Subcutaneous abdominal adipose tissue (tissue), 5 donors: Measurements from ENCODE around the gene ATAD3B.

Experiments used
- H3K27ac ChIP-seq: one replicate; pipeline ENCODE4 v1.7.0; 2013; ENCODE audit warnings: low read depth, mild to moderate bottlenecking, inconsistent platforms, low read length, moderate library complexity
- H3K27me3 ChIP-seq, 5 donors: one replicate each; pipeline ENCODE4 v1.7.0; 2013; ENCODE audit warnings: low read length in 5 of 5, inconsistent platforms in 1 of 5; ENCODE audit not compliant: control insufficient read depth in 5 of 5, insufficient read depth in 4 of 5
- H3K36me3 ChIP-seq, 5 donors: one replicate each; pipeline ENCODE4 v1.7.0; 2013; ENCODE audit warnings: low read length in 5 of 5; ENCODE audit not compliant: control insufficient read depth in 5 of 5, insufficient read depth in 5 of 5
- H3K4me1 ChIP-seq, 5 donors: one replicate each; pipeline ENCODE4 v1.7.0; 2013; ENCODE audit warnings: low read length in 5 of 5, mild to moderate bottlenecking in 3 of 5, moderate library complexity in 1 of 5; ENCODE audit not compliant: control insufficient read depth in 5 of 5, insufficient read depth in 5 of 5
- H3K4me3 ChIP-seq, 5 donors: one replicate each; pipeline ENCODE4 v1.7.0; 2013; ENCODE audit warnings: low read length in 5 of 5, low read depth in 1 of 5
- H3K9ac ChIP-seq, 5 donors: one replicate each; pipeline ENCODE4 v1.7.0; 2013; ENCODE audit warnings: low read length in 5 of 5, mild to moderate bottlenecking in 4 of 5, moderate library complexity in 3 of 5
- H3K9me3 ChIP-seq, 5 donors: one replicate each; pipeline ENCODE4 v1.7.0; 2013; ENCODE audit warnings: low read length in 5 of 5; ENCODE audit not compliant: control insufficient read depth in 5 of 5
- donor health status: healthy.
- donor health status: healthy.
- donor health status: healthy.
- donor health status: healthy.
- donor health status: healthy.

Gene ATAD3B

GRCh38 chr1:1543706-1544099 is 72.1 kb downstream of the ATAD3B start:
- H3K4me1 ChIP-seq = peaks cover 0 to 26% (median 16%) of the 10 kb centered on the region in 5 donors
- no peak overlapping the region for H3K27ac ChIP-seq
- H3K9me3 ChIP-seq = no peaks in the 10 kb centered on the region
- no peak overlapping the region for H3K4me3 ChIP-seq
- peaks cover 0 to 40% (median 20%) of the 10 kb centered on the region in 5 donors for H3K36me3 ChIP-seq
- H3K9ac ChIP-seq = no peak overlapping the region
- H3K27me3 ChIP-seq = no peaks in the 10 kb centered on the region

- Histone ChIP-seq H3K27ac (no peak overlapping the region), H3K27me3 (no peaks in the 10 kb centered on the region), H3K9me3 (no peaks in the 10 kb centered on the region), H3K9ac (no peak overlapping the region), H3K4me3 (no peak overlapping the region), H3K36me3 (peaks cover 0 to 40% (median 20%) of the 10 kb centered on the region in 5 donors), H3K4me1 (peaks cover 0 to 21% (median 8%) of the 10 kb centered on the region in 5 donors)
Observed at GRCh38 chr1:1544544-1544943, 73.0 kb downstream of the ATAD3B start.
